ENCODE results near the gene NUAK2.

NUAK2 gene

DNA sequence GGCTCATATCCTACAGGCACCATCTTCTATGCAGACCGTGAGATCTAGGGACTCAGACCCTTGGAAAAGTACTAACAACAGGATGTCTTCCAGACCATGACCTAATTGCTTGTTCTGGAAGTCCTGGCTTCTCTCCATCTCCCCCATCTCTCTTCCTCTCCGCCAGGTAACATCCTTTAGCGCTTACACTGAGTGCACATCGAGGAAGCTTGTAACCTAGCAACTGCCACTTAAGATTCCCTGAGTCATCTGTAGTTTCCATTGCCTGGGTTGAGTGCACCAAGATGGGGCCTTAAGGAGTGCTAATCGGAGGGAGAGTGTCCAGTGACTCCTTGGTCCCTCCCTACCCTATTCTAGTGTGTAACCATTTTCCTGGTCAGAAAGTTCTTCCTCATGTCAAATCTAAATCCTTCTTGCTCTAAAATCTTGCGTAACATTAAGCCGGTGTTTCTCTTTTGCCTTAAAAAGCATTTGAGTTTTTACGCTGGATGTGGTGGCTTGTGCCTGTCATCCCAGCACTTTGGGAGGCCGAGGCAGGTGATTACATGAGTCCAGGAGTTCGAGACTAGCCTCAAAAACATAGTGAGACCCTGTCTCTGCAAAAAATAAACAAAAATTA is 25.5 kb upstream of the NUAK2 start:
- DNase-seq (ENCODE audit: low read depth, low spot score): peak; percentile 63

- no peak for DNase-seq (ENCODE audit: low read depth, low spot score)
These were observed 24.2 kb upstream of the NUAK2 start for GRCh38 chr1:205345761-205346160.

GRCh38 chr1:205344066-205344928 is 22.8 kb upstream of the NUAK2 start:
- DNase-seq (ENCODE audit: low read depth, low spot score): peak; percentile 50

DNA sequence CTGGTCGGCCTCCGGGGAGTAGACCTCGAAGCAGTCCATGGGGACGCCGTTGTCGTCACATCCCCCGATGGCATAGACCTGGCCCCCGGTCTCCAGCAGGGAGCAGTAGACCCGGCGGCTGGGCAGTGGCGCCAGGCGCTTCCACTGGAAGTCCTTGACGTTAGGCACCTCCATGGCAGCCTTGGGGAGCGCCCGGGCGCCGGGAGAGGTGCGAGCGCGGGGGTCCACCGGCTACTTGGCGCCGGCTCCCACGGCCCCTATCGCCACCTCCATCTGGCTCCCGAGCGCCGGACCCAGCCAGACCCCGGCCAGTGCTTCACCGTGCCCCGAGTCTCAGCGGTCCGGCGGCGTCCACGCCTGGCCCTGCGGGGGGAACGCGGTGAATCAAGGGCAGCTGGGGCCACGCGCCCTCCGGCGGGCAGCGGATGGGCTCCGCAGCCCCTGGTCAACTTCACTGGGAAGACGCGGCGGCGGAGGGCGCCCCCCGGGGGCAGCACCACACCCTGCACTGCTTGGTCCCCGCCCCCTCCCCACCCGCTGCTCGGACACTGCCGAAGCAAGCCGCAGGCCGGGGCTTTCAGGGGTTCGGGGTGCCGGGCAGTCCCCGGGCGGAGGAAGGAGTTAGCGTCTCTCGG is 22.0 kb upstream of the NUAK2 start:
- peak; percentile 49 for DNase-seq (ENCODE audit: low read depth, low spot score)

DNA sequence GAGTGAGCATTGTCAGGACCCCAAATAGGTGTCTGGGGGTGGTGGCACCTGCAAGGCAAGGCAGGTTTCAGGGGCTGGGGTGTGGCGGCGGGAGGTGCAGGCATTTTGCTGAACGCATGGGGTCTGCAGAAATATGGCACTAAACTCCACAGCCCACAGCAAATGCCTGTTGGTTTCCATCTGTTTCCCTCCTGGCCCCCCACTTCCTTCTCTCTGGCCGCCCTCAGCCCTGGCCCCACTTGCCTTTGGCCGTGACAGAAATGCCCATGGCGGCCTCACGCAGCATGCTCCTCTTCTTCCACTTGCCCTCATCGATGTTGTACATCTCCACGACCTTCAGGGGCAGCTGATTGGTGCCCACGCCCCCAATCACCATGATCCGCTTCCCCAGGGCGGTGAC is 21.4 kb upstream of the NUAK2 start:
- no peak for DNase-seq (ENCODE audit: low read depth, low spot score)

GRCh38 chr1:205340676-205341075 is 19.1 kb upstream of the NUAK2 start:
- no peak for DNase-seq (ENCODE audit: low read depth, low spot score)

DNA sequence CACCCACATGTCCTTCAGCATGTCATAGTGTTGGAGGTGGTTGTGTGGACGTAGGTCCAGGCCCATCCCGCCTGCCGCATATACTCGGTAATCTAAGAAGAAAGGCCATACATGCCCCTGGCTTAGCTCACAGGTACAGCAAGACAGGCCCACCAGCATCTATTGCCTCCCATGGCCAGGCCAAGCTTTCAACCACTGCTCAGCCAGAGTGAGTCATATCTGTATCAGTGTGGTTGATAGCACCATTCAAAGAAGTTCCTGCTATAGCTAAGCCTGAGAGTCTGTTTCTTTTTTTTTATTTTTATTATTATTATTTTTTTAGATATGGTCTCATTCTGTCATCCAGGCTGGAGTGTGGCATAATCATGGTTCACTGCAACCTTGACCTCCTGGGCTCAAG is 18.2 kb upstream of the NUAK2 start:
- no peak for DNase-seq (ENCODE audit: low read depth, low spot score)

DNA sequence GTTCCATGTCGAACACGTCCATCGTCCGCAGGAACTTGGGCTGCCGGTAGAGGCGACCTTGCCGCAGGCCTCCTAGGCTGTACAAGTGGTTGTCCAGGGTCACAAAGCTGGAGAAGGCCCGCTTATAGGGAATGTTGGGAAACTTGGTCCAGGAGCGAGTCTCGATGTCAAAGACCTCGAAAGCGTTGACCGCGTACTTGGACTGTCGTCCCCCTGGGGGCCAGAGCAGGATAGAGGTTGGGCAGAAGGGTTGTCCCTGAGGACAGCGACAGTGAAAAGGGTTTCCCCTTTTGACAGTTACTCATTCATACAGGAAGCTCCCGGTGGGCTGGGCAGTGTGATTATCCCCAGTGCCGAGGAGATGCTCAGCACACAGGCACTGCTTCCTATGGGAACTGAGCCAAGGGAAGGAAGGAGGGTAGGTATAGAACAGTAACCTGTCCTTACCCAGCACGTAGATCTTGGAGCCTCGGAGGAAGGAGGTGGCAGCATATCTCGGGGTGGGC is 17.7 kb upstream of the NUAK2 start:
- DNase-seq (ENCODE audit: low read depth, low spot score): no peak

DNA sequence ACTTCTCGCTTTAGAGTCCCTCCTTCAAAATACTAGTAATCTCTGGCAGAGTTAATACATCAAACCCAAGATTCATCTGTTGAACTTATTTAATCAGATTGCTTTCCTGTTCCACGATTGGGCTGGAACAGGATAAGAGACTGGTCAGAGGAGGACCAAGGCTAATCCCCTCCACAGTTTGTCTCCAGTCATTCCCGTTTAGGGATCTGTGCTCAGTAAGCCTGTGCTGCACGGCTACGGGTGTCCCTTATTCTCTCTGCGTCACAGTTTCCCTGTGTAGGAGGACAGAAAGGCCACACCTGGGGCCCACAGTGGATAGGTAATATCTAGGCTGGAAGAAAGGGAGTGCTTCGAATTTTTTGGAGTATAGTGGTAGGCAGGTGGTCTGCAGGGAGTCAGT is 16.5 kb upstream of the NUAK2 start:
- no peak for DNase-seq (ENCODE audit: low read depth, low spot score)

DNA sequence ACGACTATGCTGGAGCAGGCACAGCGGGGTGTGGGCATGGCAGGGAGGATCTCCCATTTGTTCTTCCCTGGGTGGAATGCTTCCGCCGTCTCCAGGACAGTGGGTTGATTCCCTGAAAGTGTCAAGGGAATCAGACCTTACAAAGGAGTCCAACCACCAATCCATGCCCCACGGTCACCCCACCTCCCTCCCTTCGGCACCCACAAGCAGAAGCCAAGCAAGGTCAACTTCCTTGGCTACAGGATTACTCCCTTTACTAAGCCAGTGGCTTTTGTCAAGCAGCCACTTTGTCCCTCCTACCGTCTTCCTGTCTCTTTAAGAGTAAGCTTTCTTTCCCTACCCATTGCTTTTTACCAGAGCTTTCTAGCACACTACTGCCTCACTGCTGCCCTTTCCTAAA is 15.9 kb upstream of the NUAK2 start:
- DNase-seq (ENCODE audit: low read depth, low spot score): no peak

- peak; percentile 90 for DNase-seq (ENCODE audit: low read depth, low spot score)
These were observed 14.1 kb upstream of the NUAK2 start for GRCh38 chr1:205335692-205336091.

- DNase-seq (ENCODE audit: low read depth, low spot score): no peak
These were observed 10.7 kb upstream of the NUAK2 start for GRCh38 chr1:205332015-205332791.

GRCh38 chr1:205330150-205330549 is 8.6 kb upstream of the NUAK2 start:
- no peak for DNase-seq (ENCODE audit: low read depth, low spot score)

DNA sequence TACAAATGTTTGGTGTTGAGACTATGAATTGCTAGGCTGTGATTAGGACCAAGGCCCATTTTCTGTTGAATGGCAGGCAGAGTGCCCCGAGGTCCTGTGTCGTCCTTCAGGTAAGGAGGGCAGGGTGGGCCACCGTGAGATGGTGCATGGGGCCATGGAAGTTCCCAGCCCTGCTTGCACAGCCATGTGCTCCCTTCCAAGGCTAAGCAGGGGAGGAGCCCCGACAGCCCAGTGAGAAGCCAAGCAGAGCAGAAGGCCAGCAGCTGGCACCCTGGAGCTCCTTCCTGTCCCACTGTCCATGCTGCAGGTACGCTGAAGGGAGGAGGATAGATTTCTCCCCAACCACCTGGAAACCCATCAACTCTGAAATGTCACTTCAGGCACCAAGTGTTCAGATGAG is 8.2 kb upstream of the NUAK2 start:
- no peak for DNase-seq (ENCODE audit: low read depth, low spot score)

DNA sequence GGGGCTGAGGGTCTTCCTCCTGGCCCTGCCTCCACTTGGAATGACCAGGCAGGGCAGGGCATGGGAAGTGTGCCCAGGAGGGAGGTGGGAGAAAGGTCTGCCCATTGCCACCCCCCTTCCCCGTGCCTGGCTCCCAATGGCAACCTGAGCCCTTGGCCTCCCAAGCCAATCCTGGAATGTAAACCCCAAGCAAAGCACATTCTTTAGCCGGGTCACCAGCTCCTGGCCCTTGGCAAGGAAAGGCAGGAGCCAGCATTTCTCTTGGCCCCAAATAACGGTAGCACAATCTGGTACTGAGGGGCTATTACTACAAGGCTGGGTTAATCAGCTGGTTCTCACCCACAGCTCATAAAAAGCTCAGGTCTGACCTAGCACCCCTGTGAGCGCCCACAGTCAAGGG is 6.9 kb upstream of the NUAK2 start:
- peak; percentile 41 for DNase-seq (ENCODE audit: low read depth, low spot score)

- no peak for DNase-seq (ENCODE audit: low read depth, low spot score)
These were observed 5.4 kb upstream of the NUAK2 start for GRCh38 chr1:205326812-205327466.

DNA sequence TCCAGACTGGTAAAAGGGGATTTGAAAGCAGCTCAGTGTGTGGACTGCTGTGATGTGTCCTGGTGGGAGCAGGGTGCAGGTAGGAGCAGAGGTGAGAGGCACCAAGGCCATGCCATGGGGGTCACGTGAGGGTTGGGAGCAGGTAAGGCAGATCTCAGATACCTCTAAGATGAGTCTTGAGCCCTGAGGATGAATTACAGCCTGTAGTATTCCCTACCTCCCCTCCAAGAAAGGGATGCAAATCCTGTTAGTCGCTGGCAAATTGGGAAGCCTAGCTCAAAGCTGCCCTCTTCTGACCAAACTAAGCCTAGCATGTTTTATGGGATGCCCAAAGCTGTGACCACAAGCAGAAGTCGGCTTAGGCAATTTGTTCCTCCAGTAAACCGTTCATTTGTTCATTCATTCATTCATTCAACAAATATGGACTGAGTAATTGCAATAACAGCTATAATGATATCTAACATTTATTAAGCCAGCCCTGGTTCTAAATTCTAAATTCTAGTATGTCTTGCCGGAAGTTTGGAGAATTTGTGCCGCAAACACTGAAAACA is 3.9 kb upstream of the NUAK2 start:
- peak; percentile 92 for DNase-seq (ENCODE audit: low read depth, low spot score)

GRCh38 chr1:205324781-205325180 is 3.2 kb upstream of the NUAK2 start:
- peak; percentile 79 for DNase-seq (ENCODE audit: low read depth, low spot score)

DNA sequence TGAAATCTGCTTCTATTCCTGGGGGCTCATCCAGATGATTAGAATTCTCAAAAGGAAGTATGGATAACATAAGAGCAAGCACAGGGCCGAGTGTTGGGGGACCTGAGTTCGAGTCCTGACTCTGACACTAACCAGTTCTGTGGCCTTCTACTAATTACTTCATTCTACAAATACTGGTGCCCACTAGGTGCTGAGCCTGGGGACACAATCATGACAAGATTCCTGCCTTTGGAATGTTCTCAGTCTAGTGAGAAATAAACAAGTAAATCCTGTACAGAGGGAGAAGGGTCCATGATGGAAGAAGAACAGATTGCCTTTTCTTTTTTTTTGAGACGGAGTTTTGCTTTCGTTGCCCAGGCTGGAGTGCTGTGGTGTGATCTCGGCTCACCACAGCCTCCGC is 2.2 kb upstream of the NUAK2 start:
- no peak for DNase-seq (ENCODE audit: low read depth, low spot score)

DNA sequence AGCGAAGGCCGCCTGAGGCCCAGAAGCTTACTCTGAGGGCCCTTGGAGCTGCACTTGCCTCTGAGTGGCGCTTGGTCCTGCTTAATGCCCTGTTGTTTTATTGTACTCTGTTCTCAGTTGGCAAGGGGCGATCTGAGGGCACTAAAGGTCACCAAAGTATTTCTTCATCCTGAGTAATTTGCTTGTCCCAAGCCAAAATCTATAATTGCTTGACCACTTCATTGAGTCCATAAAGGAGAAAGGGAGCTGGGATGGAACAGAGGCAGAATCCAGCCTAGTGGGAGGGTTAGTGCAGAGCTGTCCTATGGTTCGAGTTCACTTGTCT is 376 bp upstream of the NUAK2 start:
- DNase-seq (ENCODE audit: low read depth, low spot score): no peak
